ENCODE measurements around the gene TOM1. TPM values are rescaled to one million over a fixed set of nuclear protein-coding genes. Genes with fewer than 3 reads are reported as not detected.

Gene TOM1
- total RNA-seq, 4 donors from 2014 or later = 64.7 to 114 (median 86.5) TPM

DNA sequence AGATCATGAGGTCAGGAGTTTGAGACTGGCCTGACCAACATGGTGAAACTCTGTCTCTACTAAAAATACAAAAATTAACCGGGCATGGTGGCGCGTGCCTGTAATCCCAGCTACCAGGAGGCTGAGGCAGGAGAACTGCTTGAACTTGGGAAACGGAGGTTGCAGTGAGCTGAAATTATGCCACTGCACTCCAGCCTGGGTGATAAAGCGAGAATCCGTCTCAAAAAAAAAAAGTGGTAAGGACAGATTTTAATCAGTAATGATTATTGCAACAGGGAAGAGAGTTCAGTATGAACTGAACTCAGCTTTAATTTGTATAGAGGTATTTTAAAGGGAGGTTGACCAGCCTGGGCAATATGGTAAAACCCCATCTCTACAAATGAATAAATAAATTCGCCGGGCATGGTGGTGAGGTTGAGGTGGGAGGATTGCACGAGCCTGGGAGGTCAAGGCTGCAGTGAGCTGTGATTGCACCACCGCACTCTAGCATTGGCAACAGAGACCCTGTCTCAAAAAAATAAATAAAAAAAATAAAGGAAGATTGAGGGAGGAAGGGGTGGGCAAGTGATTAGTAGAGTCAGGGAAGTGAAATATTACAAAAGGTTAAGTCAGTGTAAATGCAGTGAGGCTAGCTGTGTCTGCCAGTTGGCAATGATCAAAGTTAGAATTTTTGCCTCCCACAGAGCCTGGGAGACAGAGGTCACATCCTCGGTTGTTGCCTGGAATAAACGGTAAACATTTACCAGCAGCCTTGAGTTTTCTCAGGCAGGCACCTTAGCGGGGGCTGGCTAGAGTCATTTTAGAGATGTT, 97.6 kb downstream of the TOM1 start:
- Histone ChIP-seq H3K27ac (peak overlapping the region in 2 of 4 donors; percentile 39 to 50), H3K4me1 (peaks cover 0 to 52% (median 14%) of the 10 kb centered on the region in 4 donors), H3K4me3 (no peak overlapping the region), H3K36me3 (peaks cover 0 to 14% (median 0%) of the 10 kb centered on the region in 3 donors), H3K27me3 (no peaks in the 10 kb centered on the region), H3K9me3 (no peaks in the 10 kb centered on the region)
- TF ChIP-seq, protein P1, sequence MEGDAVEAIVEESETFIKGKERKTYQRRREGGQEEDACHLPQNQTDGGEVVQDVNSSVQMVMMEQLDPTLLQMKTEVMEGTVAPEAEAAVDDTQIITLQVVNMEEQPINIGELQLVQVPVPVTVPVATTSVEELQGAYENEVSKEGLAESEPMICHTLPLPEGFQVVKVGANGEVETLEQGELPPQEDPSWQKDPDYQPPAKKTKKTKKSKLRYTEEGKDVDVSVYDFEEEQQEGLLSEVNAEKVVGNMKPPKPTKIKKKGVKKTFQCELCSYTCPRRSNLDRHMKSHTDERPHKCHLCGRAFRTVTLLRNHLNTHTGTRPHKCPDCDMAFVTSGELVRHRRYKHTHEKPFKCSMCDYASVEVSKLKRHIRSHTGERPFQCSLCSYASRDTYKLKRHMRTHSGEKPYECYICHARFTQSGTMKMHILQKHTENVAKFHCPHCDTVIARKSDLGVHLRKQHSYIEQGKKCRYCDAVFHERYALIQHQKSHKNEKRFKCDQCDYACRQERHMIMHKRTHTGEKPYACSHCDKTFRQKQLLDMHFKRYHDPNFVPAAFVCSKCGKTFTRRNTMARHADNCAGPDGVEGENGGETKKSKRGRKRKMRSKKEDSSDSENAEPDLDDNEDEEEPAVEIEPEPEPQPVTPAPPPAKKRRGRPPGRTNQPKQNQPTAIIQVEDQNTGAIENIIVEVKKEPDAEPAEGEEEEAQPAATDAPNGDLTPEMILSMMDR (IDR thresholded peaks at IDR 0.05) = no peak
- TF ChIP-seq POLR2A (IDR thresholded peaks at IDR 0.05) = no peak
- DNase-seq (ENCODE audit: low spot score in 2 of 2) = no peak
- 71 to 79% methylated on average over 13 of the region's 13 CpGs for WGBS, 2 donors

Small RNA genes lying within 50 kb of the gene (small RNA-seq; reads per million reads assigned to genes)
- 0.75 reads per million for gene MIR3909
- not detected for gene MIR6069

Other genes starting within 250 kb of the TOM1 start
- gene ISX, start 233.7 kb upstream of the TOM1 start, total RNA-seq = not detected
- 10 to 100 TPM; 15.9 to 23.7 (median 18.0) TPM for gene HMGXB4, start 42.4 kb upstream of the TOM1 start, total RNA-seq
- 10 to 100 TPM in 3 of 4 donors, 1 to 10 TPM in 1; 7.5 to 53.7 (median 19.0) TPM for gene HMOX1, start 81.2 kb downstream of the TOM1 start, total RNA-seq
- 10 to 100 TPM; 19.8 to 25.3 (median 22.4) TPM for gene MCM5, start 100.2 kb downstream of the TOM1 start, total RNA-seq
- gene RASD2, start 240.9 kb downstream of the TOM1 start, total RNA-seq = 1 to 10 TPM in 1 of 4 donors, under 1 TPM in 3; 0.20 to 1.5 (median 0.40) TPM

All from tibial nerve (tissue), 4 donors.